Measurements from ENCODE around the gene SYT11. TPM values are rescaled to one million over a fixed set of nuclear protein-coding genes. Genes with fewer than 3 reads are reported as not detected.
"Not testable (repeated sequence)": the region's sequence is repeated elsewhere in the genome, so short reads cannot be mapped to it uniquely, and the experiment has no call there.

Gene SYT11
- total and polyA plus RNA-seq, 8 donors: 0.46 to 5.8 (median 1.5) TPM

DNA sequence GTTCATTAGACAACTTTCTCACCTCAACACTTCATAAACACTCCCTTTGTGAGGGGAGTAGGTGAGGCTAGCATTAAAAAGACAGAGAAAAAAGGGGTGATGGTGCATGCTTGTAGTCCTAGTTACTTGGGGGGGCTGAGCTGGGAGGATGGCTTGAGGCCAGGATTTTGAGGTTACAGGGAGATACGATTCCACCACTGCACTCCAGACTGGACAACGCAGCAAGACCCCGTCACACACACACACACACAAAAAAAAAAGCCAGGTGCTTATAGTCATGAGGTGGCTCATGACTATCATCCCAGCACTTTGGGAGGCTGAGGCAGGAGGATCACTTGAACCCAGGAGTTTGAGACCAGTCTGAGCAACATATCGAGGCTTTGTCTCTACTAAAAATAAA, 31.9 kb upstream of the SYT11 start:
- ATAC-seq: no peak
- H3K4me1 ChIP-seq: no peaks in the 10 kb centered on the region
- H3K9me3 ChIP-seq: no peaks in the 10 kb centered on the region
- H3K36me3 ChIP-seq: peaks cover 0 to 11% (median 8%) of the 10 kb centered on the region in 3 donors
- H3K27me3 ChIP-seq: no peaks in the 10 kb centered on the region
- DNase-seq: no peak
- 88 to 91% methylated on average over 4 of the region's 4 CpGs for WGBS, 2 donors
- TF ChIP-seq, protein P1, sequence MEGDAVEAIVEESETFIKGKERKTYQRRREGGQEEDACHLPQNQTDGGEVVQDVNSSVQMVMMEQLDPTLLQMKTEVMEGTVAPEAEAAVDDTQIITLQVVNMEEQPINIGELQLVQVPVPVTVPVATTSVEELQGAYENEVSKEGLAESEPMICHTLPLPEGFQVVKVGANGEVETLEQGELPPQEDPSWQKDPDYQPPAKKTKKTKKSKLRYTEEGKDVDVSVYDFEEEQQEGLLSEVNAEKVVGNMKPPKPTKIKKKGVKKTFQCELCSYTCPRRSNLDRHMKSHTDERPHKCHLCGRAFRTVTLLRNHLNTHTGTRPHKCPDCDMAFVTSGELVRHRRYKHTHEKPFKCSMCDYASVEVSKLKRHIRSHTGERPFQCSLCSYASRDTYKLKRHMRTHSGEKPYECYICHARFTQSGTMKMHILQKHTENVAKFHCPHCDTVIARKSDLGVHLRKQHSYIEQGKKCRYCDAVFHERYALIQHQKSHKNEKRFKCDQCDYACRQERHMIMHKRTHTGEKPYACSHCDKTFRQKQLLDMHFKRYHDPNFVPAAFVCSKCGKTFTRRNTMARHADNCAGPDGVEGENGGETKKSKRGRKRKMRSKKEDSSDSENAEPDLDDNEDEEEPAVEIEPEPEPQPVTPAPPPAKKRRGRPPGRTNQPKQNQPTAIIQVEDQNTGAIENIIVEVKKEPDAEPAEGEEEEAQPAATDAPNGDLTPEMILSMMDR (IDR thresholded peaks at IDR 0.05): no peak
- intact Hi-C loops (cut with DNase I): no loop called here
- no peak overlapping the region for H3K4me3 ChIP-seq
- no peak overlapping the region for H3K27ac ChIP-seq
- no peak for FAIRE-seq

DNA sequence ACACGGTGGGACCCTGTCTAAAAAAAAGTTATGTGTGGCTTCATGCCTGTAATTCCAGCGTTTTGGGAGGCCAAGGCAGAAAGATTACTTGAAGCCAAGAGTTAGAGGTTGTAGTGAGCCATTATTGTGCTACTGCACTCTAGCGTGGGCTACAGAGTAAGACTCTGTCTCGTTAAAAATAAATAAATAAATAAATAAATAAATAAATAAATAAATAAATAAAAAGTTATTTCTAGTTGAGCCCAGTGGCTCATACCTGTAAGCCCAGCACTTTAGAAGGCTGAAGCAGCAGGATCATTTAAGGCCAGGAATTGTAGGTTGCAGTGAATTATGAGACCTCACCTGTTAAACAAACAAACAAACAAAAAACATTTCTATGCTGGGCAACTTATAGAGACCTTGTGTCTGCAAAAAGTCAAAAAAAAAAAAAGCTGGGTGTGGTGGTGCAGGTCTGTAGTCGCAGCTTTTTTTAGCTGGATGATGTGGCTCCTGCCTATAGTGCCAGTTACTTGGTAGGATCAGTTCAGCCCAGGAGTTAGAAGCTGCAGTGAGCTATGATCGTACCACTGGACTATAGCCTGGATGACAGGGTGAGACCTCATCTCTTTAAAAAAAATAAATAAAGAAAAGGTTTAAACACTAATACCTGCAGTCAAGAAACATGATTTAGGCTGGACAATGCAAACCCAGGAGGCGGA, 27.9 kb upstream of the SYT11 start:
- Histone ChIP-seq H3K27ac (no peak overlapping the region), H3K4me1 (no peaks in the 10 kb centered on the region), H3K4me3 (no peak overlapping the region), H3K9me3 (no peaks in the 10 kb centered on the region), H3K36me3 (no peaks in the 10 kb centered on the region), H3K27me3 (no peaks in the 10 kb centered on the region)
- 95 to 99% methylated on average over 7 of the region's 7 CpGs for WGBS, 2 donors
- no peak for FAIRE-seq
- DNase-seq: no peak
- TF ChIP-seq, protein P1 (IDR thresholded peaks at IDR 0.05): no peak
- no peak for ATAC-seq
- intact Hi-C loops (cut with DNase I): no loop called here

DNA sequence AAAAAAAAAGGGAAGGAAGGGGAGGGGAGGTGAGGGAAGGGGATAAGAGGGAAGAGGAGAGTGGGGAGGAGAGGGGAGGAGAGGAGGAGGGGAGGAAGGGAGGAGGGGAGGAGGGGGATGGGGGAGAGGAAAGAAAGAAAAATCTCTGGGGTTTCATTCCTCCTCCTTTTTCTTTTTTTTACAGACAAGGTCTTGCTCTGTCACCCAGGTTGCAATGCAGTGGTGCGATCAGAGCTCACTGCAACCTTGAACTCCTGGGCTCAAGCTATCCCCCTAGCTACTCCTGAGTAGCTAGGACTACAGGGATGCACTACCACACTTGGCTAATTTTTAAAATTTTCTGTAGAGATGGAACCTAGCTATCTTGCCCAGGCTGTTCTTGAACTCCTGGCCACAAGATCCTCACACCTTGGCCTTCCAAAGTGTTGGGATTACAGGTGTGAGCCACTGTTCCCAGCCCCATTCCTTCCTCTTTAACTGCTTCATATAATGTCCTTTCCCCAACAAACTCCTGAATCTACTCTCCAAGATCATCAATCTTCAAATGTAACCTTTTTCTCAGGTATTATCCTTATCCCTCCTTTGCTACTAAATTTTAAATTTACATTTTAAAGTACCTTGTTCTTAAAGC, 25.6 kb upstream of the SYT11 start:
- intact Hi-C loops (cut with DNase I): no loop called here
- no peak overlapping the region for H3K27ac ChIP-seq

DNA sequence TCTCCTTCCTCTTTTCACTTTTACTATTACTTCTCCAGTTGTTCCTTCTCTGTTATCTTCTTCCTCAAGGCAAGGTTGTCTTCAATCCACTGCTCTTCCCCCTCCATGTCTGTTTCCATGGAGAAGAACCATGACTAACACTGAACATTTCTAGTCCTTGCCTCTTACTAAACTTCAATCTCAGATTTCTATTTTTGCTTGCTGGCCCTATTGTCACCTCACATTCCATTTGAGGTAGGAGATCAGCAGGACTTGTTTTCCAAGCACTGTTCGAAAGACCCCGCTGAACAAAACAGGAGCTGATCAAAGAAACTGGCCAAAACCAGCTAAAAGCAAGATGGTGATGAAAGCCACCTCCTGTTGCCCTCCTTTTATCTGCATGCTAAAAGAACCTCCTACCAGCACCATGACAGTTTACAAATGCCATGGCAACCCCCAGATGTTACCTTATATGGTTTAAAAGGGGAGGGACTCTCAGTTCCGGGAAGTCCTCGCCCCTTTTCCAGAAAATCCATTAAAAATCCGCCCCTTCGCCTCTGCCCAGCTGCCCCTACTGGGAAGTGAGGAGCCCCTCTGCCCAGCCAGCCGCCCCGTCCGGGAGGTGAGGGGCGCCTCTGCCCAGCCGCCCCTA, 25.0 kb upstream of the SYT11 start:
- Histone ChIP-seq H3K27ac (no peak overlapping the region), H3K9me3 (no peaks in the 10 kb centered on the region), H3K36me3 (no peaks in the 10 kb centered on the region), H3K4me3 (no peak overlapping the region), H3K27me3 (no peaks in the 10 kb centered on the region), H3K4me1 (no peaks in the 10 kb centered on the region)
- WGBS, 2 donors: 97 to 99% methylated on average over 10 to 11 of the region's 11 CpGs
- DNase-seq: no peak
- FAIRE-seq: no peak
- TF ChIP-seq, protein P1 (IDR thresholded peaks at IDR 0.05): no peak
- intact Hi-C loops (cut with DNase I): no loop called here
- ATAC-seq: no peak

More for the DNA sequence above, 25.6 kb upstream of the SYT11 start:
- TF ChIP-seq, protein P1 (IDR thresholded peaks at IDR 0.05): no peak
- FAIRE-seq: no peak
- Histone ChIP-seq H3K4me1 (no peaks in the 10 kb centered on the region), H3K9me3 (no peaks in the 10 kb centered on the region), H3K27me3 (no peaks in the 10 kb centered on the region), H3K4me3 (no peak overlapping the region), H3K36me3 (no peaks in the 10 kb centered on the region)
- ATAC-seq: no peak
- no peak for DNase-seq
- whole genome bisulfite sequencing, 2 donors: 79 to 87% methylated on average over 1 of the region's 1 CpG

DNA sequence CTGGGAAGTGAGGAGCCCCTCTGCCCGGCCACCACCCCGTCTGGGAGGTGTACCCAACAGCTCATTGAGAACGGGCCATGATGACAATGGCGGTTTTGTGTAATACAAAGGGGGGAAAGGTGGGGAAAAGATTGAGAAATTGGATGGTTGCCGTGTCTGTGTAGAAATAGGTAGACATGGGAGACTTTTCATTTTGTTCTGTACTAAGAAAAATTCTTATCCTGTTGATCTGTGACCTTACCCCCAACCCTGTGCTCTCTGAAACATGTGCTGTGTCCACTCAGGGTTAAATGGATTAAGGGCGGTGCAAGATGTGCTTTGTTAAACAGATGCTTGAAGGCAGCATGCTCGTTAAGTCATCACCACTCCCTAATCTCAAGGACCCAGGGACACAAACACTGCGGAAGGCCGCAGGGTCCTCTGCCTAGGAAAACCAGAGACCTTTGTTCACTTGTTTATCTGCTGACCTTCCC, 24.4 kb upstream of the SYT11 start:
- H3K36me3 ChIP-seq; H3K9me3 ChIP-seq; H3K4me1 ChIP-seq; H3K27ac ChIP-seq; FAIRE-seq; H3K27me3 ChIP-seq; ATAC-seq; intact Hi-C loops (cut with DNase I); H3K4me3 ChIP-seq; DNase-seq: not testable (repeated sequence)
- 87 to 93% methylated on average over 9 of the region's 9 CpGs for WGBS, 2 donors

Measured in pancreas (tissue), 10 donors.